NCI-H146 treated with DMSO at 0.1 percent for 48 hours (cell line): Measurements from ENCODE around the gene ZFYVE16.
A peak's percentile ranks its signal among the peaks of the same experiment; 100 is the strongest.
"Not testable (repeated sequence)": the region's sequence is repeated elsewhere in the genome, so short reads cannot be mapped to it uniquely, and the experiment has no call there.

ENCODE experiments used
- DNase-seq: peaks from one replicate; lab custom pipeline; 2025; ENCODE audit not compliant: unreplicated experiment; lab: John Stamatoyannopoulos, UW

Gene ZFYVE16

DNA sequence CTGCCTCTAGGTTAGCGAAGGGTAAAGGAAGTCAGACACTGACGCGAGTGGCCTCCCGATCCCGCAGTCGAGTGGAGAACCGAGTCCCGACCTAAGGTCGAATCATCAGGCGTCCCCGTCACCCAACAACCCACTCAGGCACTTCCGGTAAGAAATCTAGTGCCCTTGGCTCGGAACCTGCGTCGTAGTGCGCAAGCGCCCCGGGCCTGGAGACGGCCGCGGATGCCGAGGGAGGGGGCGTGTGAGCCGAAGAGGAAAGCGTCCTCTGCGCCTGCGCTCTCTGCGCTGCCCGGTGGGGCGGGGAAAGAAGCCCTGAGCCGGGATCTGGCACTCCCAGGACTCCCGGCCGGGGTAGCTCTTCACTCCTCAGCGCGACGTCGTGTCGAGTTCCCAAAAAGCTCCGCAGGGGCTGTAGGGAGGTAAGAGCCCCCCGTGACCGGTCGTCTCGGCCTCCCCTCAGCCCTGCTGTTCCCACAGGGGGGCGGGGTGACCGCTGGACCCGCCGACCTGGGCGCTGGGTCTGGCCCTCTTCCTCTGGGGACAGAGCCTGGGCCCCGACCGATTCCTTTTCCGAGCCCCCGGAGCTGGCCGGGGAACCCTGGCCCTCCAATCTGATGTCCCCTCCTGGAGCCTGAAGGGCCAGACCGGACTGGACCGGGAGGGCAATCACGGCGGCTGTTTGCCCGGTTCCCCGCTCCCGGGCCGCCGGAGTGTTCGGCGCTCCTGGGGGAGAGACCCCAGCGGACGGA lies at the start of gene ZFYVE16:
Gene ZFYVE16 (plus strand): TSS at position 330 of the 749 bp plus-strand sequence. CDS start 26,084 bp downstream, outside the sequence.
- DNase-seq, result peak; percentile 93

DNA sequence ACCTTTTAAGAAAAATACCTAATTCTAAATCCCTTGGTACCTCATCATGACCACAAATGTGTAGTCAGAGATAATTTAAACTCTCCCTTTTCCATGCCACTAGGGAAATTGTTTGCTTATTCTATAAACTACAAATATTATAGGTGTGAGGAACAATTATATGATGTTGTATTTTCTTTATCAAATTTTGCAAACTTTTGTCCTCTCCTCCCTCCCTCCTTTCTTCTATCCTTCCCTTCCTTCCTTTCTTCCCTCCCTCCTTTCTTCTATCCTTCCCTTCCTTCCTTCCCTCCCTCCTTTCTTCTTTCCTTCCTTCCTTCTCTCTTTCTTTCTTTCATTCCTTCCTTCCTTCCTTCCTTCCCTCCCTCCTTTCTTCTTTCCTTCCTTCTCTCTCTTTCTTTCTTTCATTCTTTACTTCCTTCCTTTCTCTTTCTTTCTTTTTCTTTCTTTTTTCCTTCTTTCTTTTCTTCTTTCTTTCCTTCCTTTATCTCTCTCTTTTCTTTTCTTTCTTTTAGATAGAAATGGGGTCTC lies 46.9 kb upstream of the ZFYVE16 start:
- no peak for DNase-seq

DNA sequence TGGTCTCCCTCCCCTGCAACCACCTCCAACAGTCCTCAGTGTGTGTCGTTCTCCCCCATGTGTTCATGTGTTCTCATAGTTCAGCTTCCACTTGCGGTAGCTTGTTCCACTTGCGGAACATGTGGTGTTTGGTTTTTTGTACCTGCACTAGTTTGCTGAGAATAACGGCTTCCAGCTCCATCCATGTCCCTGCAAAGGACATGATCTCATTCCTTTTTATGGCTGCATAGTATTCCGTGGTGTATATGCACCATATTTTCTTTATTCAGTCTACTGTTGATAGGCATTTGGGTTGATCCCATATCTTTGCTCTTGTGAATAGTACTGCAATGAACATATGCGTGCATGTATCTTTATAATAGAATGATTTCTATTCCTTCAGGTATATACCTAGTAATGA lies 43.0 kb upstream of the ZFYVE16 start:
- DNase-seq, result no peak

DNA sequence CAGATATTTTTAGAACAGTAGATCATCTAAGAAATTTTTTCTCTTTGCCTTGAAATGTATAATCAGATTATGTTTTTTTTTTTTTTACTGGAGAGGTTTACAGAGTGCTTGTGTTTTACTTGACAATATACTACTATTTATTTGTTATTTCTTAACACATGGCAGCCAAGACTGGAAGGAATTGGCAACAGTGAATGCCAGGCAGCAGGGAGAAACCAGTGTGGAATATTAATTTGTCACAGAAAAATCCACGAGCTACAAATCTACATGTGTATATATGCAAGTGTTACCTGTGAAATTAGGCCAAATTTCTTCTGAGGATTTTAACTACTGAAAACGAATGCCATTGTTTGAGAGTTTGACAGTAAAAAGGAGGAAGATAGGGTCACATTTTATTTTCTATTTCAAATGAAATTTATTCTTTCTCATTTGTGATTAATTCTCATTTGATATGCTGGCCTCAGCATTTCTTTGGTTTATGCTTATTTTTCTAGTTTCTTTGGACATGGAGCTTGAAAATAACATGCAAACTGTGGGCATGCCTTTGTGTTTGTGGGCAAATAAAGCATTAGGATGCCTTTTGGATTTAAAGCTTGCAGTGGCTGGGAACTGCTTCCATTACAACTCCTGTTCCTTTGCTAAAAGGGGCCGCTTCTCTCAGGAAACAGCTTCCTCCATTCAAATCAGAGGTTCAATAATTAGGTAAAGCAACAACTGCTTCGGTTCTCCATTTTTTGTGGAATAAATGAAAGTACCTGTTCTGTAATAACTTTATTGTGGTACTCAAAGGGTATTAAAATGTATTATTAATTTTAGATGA lies 39.0 kb upstream of the ZFYVE16 start:
- DNase-seq, result peak; percentile 77

DNA sequence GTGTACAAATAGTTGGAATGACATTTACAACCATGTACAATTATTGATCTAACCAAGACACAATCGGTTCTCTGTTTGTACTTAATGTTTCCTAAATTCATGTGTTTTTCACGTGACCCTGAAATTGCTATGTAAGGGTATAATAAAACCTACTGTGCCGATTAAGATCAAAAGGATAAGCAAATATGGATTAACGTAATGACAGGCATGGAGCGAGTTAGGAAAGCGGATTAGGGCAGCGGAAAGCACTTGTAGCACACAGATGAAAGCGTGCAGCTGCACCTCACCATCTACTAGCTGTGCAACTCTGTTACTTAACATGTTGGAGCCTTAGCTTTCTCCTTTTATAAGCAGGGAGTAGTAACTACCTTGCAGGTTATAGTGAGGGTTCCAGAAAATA lies 38.3 kb upstream of the ZFYVE16 start:
- peak; percentile 92 for DNase-seq

DNA sequence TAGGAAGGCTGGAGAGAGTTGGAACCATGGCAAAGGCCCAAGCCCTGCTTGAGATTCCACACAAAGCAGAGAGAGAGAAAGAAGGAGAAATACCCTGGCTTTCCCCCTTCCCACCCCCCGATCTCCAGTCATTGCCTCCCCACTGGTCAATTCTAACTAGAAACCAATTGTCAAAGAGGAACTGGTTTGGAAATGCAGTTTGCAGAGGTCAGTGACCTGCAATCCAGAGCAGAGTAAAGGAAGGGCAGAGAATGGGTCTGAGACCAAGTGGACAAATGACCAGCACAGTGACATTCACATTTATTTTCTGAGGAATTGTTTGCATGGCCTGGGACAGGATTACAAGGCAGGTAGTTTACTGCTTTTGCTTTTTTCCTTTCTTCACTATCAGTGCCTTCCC lies 37.5 kb upstream of the ZFYVE16 start:
- no peak for DNase-seq

DNA sequence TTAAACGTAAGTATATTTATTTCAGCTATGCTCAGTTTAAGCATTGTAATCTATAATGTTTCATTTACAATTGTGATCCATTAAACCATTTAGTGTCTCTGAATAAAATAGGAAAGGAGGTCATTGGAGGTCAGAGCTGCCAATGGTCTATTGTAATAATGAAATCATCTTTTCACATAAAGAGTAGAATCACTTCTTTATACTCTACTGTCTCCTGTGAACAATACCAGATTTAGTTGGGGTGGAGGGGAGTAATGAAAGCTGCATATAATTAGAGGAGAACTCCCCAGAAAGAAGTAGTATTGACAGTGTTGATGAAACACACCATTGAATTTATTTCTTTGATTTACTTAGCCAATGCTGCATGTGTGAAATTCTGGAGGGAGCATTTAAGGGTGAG lies 35.1 kb upstream of the ZFYVE16 start:
- no peak for DNase-seq

DNA sequence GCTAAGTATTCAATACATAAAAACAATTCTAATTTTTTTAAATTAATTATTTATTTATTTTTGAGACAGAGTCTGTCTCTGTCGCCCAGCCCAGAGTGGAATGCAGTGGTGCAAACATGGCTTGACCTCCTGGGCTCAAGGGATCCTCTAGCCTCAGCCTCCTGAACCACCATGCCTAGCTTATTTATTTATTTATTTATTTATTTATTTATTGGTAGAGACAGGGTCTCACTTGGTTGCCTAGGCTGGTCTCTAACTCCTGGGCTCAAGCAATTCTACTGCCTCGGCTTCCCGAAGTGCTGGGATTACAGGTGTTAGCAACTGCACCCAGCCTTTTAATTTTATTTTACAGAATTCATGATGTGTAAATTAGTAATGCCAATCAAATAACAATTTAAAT lies 33.7 kb upstream of the ZFYVE16 start:
- no peak for DNase-seq

DNA sequence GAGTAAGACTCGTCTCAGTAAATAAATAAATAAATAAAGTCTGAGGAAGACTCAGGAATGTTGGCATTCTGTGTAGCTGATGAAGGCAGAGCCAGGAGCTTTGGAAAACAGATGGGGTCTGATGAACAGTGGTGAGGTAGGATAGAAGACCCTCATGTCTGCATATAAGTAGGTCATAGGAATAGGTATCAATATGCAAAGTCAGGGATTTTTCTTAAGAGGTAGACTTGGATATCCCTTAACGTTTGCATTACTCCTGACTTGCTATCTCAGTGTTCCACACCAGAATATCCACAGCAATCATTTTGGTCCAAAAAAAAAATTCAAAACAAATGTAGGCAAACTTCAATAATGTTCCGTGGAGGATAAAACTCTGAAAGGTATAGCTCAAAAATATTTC lies 31.3 kb upstream of the ZFYVE16 start:
- DNase-seq, result no peak

DNA sequence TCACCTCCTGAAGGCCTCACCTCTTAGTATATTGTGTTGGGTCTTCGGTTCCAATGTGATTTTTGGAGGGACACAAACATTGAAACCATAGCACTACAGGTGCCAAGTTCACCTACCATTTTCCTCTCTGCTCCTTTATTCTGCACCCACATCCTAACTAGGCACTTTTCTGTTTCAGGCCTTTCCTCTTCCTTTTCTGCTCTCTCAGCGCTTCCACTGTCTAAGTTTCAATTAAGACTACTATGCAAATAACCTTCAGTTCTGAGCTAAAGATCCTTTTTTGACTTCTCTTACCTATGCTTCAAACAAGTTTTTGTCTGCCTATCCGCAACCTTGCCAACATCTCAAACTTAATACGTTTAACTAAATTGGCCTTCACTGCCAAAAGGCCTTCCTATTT lies 25.4 kb upstream of the ZFYVE16 start:
- no peak for DNase-seq

DNA sequence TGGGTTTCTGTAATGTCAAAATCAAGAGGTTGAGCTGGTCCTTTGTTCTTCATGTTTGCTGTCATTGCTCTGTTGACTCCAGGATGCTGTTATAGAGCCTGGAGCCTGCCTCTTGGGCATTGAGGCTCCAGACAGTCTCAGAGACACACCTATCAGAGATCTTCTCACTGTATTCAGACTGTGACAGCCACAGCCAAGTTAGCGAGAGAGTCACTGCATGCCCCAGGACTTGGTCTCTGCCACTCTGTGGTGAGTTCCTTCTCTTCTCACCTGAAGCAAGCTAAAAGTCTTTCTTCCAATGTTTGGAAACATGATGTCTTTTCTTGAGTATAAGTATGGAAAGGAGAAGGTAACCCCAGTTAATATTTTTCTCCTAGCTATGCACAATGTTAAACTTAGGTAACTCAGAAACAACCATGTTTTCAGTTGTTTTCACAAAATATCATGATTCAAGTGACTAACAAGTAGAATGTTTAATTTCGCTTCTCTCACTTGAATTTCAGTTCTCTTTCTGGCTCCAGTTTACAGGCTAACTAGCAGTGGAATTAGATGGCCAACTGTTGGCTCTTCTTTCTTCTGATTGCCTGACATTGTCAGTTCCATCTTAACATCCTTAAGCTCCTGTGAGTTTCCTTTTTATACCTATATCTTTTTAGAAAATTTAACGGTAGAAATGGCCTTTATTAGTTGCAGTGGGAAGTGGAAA lies 20.6 kb upstream of the ZFYVE16 start:
- DNase-seq, result no peak

DNA sequence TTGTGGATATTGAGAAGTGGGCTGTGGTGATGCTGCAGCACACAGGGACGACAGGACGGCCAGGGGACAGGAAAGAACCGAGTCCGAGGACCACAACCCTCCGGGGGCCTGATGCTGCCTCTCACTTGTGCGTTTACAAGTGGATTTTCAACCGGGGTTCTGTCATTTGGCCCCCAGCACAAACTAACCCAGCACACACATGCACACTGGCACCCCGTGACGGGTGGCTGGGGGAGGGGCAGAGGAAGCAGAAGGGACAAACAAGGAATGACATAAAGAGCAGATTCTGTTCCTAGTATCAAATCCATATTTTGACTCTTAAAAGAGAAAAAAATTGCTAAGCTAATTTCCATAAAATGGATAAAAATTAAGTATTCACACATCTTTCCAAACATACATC lies 18.3 kb upstream of the ZFYVE16 start:
- no peak for DNase-seq

DNA sequence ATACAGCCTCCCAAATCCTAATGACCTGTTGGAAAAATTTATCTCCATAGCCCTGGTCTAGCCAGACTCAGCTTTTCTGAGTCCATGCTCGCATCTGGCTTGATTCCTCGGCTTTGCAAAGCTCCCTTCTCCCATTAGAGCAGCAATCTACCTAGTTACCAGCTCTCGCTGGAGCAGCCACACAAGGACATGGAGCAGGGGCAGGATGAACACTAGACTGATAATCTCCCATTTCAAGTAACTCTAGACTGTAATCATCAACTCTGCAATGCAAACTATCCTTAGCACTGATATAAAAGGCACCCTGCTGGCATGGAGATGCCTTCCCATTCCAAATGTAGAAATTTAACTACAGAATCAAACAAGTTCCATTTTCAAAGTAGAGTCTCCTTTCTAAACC lies 17.5 kb upstream of the ZFYVE16 start:
- DNase-seq, result peak; percentile 27

DNA sequence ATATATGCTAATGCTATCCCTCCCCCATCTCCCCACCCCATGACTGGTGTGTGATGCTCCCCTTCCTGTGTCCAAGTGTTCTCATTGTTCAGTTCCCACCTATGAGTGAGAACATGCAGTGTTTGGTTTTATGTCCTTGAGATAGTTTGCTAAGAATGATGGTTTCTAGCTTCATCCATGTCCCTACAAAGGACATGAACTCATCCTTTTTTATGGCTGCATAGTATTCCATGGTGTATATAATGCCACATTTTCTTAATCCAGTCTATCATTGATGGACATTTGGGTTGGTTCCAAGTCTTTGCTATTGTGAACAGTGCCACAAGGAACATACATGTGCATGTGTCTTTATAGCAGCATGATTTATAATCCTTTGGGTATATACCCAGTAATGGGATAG lies 16.6 kb upstream of the ZFYVE16 start:
- not testable (repeated sequence) for DNase-seq

DNA sequence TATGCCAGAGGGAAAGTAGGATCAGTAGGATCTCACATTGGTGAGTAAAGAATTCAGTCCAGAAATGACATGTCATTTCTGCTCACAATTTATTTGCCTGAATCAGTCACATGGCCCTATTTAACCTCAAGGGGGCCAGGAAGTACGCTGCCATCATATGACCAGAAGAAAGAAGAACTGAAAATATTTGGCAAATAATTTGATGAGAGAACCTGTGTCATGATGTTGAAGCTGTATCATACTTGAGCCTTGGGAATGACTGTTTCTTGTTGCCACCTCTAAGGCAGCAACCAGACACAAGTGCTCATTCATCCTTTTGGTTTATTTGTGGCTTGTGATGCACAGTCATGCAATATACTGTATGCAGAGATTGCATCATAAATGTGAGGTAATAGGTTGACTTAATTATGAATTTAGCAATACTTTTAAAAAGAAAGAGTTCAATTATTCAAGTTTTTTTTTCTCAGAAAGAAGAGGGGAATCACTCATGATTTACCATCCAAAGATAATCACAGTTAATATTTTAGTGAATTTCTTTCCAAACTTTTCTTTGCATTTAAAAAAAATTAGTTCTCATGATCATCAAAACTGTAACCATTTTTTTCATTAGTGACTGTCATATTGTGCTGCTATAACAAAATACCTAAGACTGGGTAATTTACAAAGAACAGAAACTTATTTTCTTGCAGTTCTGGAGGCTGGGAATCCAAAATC lies 8.2 kb upstream of the ZFYVE16 start:
- no peak for DNase-seq

DNA sequence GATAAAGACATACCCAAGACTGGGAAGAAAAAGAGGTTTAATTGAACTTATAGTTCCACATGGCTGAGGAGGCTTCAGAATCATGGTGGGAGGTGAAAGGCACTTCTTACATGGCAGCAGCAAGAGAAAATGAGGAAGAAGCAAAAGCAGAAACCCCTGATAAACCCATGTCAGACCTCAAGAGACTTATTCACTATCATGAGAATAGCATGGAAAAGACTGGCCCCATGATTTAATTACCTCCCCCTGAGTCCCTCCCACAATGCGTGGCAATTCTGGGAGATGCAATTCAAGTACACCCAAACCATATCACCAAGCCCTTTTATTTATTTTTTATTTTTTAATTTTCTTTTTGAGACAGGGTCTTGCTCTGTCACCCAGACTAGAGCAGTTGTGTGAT lies 7.5 kb upstream of the ZFYVE16 start:
- not testable (repeated sequence) for DNase-seq

DNA sequence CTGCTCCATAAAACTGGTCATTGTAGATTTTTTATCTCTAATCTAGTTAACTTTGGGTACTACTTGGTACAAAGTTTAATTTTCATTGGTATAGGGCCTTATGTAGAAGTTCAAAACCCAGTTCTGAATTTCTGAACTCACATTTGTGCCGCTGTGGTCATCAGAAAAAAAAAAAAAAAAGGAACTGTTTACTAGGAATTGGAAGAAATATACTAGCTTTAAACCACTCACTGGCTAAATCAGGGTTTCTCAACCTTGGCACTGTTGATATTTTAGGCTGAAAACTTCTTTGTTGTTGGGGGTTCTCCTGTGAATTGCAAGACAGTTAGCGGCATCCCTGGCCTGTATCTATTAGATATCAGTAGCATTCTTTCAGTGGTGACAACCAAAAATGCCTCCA lies 4.1 kb upstream of the ZFYVE16 start:
- DNase-seq, result no peak

DNA sequence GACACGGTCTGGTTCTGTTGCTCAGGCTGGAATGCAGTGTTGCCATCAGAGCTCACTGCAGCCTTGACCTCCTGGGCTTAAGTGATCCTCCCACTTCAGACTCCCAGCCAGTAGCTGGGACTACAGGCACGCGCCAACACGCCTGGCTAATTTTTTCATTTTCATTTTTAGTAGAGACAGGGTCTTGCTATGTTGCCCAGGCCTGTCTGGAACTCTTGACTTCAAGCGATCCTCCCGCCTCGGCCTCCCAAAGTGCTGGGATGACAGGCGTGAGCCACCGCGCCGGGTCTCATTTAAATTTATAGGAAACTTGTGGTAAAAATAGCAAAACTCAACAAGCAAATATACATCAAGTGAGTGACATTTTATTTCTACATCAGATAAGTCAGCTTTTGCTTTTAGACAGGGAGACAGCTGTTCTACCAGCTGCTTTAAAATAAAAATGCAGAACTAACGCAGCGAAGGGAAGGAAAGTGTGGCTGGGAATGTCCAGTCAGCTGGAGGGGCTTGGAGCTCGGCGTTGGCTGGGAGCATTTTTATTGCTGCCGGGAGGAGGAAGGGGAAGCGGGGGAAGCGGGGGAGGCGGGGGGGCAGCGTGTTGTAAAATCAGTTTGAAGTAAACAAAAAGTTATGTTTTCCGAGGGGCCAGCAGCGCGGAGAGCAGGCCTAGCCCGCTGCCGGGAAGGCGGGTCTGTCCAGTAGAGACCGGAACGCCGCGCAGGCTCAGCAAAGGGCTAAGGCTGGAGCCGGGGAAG lies 707 bp upstream of the ZFYVE16 start:
- DNase-seq, result peak; percentile 64

DNA sequence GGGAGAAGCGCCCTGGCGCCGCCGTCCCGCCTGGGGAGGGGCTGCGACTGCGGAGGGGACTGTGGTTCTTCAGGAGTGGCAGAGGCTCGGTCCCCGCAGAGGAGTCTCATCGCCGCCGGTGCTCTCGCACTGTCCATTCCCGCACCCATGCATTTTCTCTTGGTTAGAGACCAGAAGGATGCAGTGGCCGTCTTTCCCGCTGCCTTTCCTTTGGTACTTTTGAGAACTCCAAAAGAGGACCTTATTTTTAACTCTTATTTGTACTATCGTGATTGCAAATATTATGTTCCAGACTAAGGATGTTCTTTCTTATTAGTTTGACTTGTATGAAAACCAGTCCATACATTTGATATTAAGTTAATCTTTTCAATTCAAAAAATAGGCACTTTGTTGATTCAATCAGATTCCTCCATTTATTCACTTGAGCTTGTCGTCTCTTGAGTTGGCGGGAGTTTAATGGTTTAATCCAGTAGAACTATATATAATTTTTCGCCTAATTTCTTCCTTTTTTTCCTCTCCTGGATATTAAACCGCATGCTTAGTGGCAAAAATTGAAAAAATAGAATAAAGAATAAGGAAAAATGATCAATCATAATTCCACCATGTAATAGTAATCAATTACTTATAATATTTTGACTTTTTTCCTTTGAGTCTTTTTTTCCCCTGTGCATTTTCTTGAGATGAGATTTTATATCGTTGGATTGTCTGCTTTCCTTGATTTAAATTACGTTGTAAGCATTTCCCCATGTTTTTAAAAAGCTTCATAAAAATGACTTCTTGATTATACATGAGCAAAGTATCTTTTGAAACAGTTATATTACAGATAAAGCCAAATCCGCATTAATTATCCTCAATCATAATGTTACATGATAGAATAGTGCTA lies 861 bp downstream of the ZFYVE16 start:
- peak; percentile 68 for DNase-seq
